ENCODE measurements around the gene CATSPER2.
"Not testable (repeated sequence)": the region's sequence is repeated elsewhere in the genome, so short reads cannot be mapped to it uniquely, and the experiment has no call there.

The CATSPER2 gene

DNA sequence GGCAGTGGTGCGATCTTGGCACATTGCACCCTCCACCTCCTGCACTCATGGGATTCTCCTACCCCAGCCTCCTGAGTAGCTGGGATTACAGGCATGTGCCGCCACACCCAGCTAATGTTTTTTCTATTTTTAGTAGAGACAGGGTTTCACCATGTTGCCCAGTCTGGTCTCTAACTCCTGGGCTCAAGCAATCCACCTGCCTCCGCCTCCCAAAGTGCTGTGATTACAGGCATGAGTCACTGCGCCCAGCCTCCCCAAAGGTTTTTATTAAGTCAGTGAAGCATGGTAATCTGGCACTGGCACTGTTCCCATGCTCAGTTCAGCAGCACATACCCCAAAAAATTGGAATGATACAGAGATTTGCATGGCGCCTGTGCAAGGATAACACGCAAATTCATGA lies 46.4 kb downstream of the CATSPER2 start:
- not testable (repeated sequence) for DNase-seq (ENCODE audit: low spot score)

DNA sequence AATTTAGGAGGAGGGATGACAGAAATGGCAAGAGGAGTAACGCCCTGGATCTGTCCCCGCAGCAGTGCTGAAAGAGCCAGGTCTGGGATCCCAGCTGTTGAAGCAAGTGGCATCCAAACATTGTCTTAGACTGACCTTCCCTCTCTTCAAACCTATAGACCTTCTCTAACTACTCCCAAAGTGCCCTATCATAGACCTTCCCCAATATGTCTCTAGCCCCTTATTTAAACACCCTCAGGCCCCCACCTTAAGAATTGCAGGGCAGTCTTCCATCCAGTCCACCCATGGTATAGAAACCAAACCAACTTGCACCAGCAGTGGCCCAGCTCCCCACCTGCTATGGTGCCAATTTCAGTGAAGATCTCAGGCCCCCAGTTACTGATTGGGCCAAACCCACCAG lies 48.4 kb downstream of the CATSPER2 start:
- not testable (repeated sequence) for DNase-seq (ENCODE audit: low spot score)

DNA sequence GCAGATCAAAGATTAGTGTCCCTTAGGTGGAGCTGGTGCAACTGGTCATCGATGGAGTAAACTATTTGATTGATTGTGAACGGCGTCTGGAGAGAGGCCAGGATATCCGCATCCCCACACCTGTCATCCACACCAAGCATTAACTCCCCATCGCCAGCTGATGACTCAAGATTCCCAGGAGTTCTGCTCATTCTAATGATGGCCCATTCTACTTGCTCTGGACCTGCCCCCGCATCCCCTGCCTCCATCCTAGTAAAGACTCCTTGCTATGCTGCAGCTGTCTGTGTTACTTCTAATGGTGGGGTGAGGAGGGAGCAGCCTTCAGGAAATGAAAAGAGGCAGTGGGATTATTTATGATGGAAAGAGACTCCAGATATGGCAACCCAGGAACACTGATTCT lies 49.5 kb downstream of the CATSPER2 start:
- DNase-seq (ENCODE audit: low spot score): not testable (repeated sequence)

DNA sequence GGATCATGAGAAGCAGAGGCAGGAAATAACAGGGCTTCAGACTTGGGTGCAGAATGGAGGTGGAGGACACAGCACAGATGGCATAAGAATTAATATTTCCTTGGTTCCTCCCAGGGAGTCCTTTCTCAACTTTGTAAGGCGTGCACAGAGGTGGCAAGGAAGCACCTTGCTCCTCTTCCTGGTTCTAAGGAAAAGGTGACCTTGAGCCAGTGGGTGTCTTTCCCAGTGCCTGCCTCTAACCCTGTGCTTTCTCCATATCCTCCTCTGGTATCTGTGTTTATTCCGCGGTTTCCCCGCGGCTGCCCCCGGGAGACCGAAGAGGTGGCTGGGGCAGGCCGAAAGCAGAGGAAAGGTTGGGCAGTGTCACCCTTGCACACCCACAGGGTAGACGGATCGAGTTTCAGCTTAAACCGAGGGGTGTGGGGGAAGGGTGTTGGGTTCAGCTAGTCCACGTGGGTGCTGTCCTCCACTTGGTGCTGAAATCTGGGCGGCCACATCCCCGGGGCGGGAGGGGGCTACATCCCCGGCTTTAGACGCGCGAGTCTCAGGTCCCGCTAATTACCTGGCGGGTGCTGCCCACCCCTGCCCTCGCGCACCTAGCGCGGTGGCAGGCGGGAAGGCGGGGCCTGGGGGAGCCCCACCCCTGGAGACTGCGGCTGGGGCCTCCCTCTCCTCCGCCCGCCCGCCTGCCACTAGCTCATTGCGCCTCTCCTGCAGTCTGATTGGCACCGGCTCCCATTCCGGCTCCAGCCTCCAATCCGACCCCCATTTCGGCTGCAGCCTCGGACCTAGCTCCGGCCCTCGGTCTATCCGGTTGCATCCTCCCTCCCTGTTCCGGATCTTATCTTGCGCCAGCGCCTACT lies 55.1 kb downstream of the CATSPER2 start, which contains the start of gene CKMT1B:
TSS of gene CKMT1B (plus strand) at position 700 of the 863 bp plus-strand sequence. CDS start 192 bp downstream, outside the sequence.
- not testable (repeated sequence) for DNase-seq (ENCODE audit: low spot score)

DNA sequence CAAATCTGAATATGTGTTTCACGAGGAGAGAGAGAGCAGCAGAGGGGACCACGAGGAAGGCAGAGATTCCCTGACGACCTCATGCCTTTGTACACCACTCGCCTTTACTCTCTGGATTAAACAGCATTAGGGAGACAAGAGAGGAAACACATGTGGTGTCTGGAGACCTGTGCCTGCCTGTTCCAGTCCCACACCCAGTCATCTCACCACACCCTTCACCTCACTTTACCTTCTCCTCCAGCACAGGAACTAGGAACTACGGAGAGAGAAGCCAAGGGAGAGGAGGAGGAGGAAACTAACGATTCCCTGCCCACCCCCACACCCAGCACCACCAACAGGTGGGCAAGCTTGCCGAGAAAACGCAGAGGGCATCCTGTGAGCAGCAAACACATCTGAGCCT lies 55.8 kb downstream of the CATSPER2 start:
- DNase-seq (ENCODE audit: low spot score): not testable (repeated sequence)

DNA sequence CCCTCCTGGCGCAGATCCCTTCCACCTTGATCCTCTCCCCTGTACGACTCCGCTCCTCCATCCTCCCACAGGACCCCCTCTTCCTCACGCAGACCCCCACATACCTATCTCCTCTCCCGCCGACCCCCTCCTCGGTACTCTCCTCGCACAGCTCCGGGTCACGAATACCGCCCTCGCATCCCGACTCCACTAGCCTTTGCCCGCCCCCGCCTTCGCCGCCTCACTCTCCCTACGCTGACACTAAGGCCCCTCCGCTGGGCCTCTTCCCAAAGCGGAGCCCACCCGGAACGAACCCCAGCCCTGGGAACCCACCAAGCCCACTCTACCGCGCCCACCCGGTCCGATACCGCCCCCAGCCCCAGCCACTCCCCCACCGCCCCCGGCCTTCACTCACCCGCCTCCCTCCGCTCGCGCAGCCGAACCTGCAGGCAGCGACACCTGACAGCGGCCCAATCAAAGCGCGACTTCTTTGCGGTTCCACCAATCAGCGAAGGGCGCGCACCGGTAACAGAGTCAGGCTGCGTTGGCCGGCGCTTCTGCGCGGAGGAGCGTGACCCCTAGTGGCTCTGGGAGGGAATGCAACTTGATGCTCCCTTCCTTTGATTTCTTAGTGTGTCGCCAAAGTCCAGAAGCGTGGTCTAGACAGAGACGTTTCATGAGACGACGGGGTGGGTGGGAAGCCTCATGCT lies 58.7 kb downstream of the CATSPER2 start, which contains the start of gene PPIP5K1:
TSS of gene PPIP5K1 (minus strand) at position 431 of the 689 bp plus-strand sequence. CDS start 5,704 bp downstream, outside the sequence.
- DNase-seq (ENCODE audit: low spot score): not testable (repeated sequence)
